ENCODE results near the gene PEBP1. TPM values are rescaled to one million over a fixed set of nuclear protein-coding genes. Genes with fewer than 3 reads are reported as not detected.

PEBP1 gene
- total RNA-seq, 1 donor from 2014 or later = 285 TPM

DNA sequence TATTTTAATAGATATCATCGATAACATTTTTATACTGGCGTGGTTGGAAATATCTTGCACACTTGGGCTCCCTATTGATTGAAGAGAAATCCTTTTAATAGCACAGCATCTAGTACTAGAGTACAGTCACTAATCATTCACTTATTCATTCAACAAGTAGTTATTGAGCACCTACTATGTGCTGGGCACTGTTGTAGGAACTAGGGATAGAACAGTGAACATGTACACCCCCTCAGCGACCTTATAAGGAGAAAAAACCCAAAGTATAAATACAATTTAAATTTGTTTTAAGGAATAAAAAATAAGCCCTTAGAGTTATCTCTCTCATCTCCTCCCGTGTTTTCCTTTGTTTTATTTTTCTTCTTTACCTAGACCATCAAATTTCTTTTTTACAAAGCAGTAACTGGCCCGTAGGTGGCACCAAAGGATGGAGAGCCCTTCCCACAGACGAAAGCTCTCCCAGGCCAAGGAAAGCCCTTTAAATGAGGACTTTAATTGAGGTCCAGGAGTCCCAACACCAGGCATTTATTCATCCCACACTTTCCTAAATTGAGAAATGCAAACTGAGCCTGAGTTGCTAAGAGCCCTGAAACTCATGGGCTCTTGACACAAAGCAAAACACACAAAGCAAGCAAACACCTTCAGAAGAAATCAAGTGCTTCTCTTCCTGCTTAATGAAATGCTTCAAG, 29.0 kb downstream of the PEBP1 start:
- no peak overlapping the region for H3K27ac Mint-ChIP-seq
- no peaks in the 10 kb centered on the region for H3K27me3 Mint-ChIP-seq
- H3K4me3 Mint-ChIP-seq = no peak overlapping the region
- DNase-seq (ENCODE audit: extremely low spot score, unreplicated experiment) = no peak
- no peaks in the 10 kb centered on the region for H3K4me1 Mint-ChIP-seq (ENCODE audit: unreplicated experiment)
- peaks cover 6% of the 10 kb centered on the region for H3K36me3 Mint-ChIP-seq
- TF ChIP-seq, protein P1, sequence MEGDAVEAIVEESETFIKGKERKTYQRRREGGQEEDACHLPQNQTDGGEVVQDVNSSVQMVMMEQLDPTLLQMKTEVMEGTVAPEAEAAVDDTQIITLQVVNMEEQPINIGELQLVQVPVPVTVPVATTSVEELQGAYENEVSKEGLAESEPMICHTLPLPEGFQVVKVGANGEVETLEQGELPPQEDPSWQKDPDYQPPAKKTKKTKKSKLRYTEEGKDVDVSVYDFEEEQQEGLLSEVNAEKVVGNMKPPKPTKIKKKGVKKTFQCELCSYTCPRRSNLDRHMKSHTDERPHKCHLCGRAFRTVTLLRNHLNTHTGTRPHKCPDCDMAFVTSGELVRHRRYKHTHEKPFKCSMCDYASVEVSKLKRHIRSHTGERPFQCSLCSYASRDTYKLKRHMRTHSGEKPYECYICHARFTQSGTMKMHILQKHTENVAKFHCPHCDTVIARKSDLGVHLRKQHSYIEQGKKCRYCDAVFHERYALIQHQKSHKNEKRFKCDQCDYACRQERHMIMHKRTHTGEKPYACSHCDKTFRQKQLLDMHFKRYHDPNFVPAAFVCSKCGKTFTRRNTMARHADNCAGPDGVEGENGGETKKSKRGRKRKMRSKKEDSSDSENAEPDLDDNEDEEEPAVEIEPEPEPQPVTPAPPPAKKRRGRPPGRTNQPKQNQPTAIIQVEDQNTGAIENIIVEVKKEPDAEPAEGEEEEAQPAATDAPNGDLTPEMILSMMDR (conservative IDR thresholded peaks at IDR 0.05) = peak; percentile 77
- H3K9me3 Mint-ChIP-seq = no peaks in the 10 kb centered on the region

DNA sequence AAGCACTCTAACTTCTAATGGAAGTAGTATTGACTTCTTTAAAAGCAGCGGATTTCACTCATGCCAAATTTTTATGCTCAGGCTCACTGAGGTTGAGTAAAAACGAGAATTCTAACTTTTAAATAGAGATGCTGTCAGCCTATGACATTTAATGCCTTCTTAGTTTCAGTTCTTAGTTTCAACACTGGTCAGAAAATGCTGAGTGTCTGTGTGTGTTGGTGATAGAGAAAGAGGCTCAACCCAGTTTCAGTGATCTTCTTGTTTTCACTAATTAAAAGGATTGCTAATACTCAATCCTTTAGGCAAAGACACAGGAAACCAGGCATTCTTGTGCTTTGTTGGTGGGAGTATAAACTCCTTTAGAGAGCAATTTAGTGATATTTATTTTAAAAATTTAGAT, 31.0 kb downstream of the PEBP1 start:
- Mint-ChIP-seq H3K9me3 (no peaks in the 10 kb centered on the region), H3K4me3 (no peak overlapping the region), H3K4me1 (ENCODE audit: unreplicated experiment) (no peaks in the 10 kb centered on the region), H3K36me3 (peaks cover 14% of the 10 kb centered on the region), H3K27me3 (no peaks in the 10 kb centered on the region), H3K27ac (no peak overlapping the region)
- TF ChIP-seq, protein P1 (conservative IDR thresholded peaks at IDR 0.05) = no peak
- no peak for DNase-seq (ENCODE audit: extremely low spot score, unreplicated experiment)

DNA sequence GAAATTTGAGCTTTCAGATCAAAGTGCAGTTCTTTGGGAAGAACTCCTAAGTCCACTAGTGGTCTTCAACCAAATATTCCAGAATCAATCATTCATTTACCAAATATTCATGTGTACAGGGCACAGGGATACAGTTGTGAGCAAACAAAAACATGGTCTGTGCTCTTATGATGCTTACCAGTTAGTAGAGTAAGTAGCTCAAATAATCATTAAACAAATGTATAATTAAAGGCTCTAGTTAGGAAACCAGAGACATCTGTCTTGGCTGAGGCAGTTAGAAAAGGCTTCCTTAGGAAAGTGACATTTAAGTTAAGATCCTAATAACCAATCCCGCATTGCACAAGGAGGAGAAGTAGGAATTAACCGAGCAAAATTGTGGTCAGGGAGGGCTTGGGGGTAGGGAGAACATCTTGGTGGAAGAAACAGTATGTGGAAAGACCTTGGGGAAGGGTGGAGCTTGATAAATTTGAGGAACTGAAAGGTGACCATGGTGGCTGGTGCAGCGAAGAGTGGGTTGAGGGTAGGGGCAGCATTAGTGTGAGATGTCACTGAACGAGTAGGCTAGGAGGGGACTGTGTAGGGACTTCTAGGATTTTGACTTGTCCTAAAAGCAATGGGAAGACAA, 40.0 kb downstream of the PEBP1 start:
- Mint-ChIP-seq H3K36me3 (peaks cover 25% of the 10 kb centered on the region), H3K4me3 (no peak overlapping the region), H3K4me1 (ENCODE audit: unreplicated experiment) (no peaks in the 10 kb centered on the region), H3K27me3 (no peaks in the 10 kb centered on the region), H3K27ac (no peak overlapping the region), H3K9me3 (no peaks in the 10 kb centered on the region)
- TF ChIP-seq, protein P1 (conservative IDR thresholded peaks at IDR 0.05) = no peak
- no peak for DNase-seq (ENCODE audit: extremely low spot score, unreplicated experiment)

DNA sequence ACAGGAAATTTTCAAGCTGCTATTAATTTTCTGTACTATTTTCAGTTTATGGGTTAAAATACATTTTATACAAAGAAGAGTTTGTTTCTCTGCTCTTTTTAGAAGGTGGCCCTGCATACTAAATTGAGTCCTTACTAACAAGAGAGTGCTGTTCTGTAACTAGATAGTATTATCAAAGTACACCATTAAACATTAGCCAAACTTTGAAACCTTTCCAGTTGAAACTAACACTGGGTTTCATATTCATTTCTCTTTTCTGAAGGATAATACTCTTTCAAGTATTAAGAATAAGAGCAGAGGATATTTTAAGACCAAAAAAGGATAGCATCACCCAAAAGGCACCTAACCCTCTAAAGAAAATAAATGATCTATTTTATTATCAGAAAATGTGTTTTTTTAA, 47.2 kb downstream of the PEBP1 start:
- DNase-seq (ENCODE audit: extremely low spot score, unreplicated experiment) = no peak
- Mint-ChIP-seq H3K4me1 (ENCODE audit: unreplicated experiment) (peaks cover 12% of the 10 kb centered on the region), H3K4me3 (no peak overlapping the region), H3K27ac (no peak overlapping the region), H3K27me3 (no peaks in the 10 kb centered on the region), H3K36me3 (peaks cover 9% of the 10 kb centered on the region), H3K9me3 (no peaks in the 10 kb centered on the region)
- TF ChIP-seq, protein P1 (conservative IDR thresholded peaks at IDR 0.05) = no peak

DNA sequence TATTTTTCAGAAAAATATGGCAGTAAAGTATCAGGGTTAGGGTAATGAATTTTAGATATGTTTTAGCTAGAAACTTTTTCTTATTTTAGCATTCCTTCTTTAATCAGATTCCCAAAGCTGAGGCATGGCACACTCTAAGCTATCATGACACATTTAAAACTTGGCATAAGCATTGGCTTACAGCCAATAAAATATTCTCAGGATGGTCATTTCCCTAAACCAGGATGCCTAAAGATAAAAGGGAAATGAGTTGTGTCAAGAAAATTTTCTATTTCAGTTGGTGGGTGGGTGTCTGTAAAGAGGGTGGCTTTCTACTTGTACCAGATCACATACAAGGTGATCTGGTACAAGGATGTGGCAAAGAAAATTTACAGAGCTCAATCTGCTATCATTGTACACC, 47.8 kb downstream of the PEBP1 start:
- H3K27me3 Mint-ChIP-seq = no peaks in the 10 kb centered on the region
- H3K9me3 Mint-ChIP-seq = no peaks in the 10 kb centered on the region
- peaks cover 9% of the 10 kb centered on the region for H3K36me3 Mint-ChIP-seq
- peaks cover 16% of the 10 kb centered on the region for H3K4me1 Mint-ChIP-seq (ENCODE audit: unreplicated experiment)
- H3K27ac Mint-ChIP-seq = no peak overlapping the region
- no peak overlapping the region for H3K4me3 Mint-ChIP-seq
- TF ChIP-seq, protein P1 (conservative IDR thresholded peaks at IDR 0.05) = no peak
- no peak for DNase-seq (ENCODE audit: extremely low spot score, unreplicated experiment)
